Type B pancreatic cell (in vitro differentiated cells): ENCODE data around the gene RNU1-1. TPM values are rescaled to one million over a fixed set of nuclear protein-coding genes. Genes with fewer than 3 reads are reported as not detected.
"Not testable (repeated sequence)": the region's sequence is repeated elsewhere in the genome, so short reads cannot be mapped to it uniquely, and the experiment has no call there.

Source experiments
- DNase-seq: peaks from one replicate; pipeline ENCODE4 v3.0.0; 2021; ENCODE audit warnings: mixed read lengths; ENCODE audit not compliant: unreplicated experiment; ENCODE audit errors: extremely low spot score
- H3K27ac Mint-ChIP-seq: 2 replicates; pipeline ENCODE4 v1.8.0; 2021; ENCODE audit warnings: mild to moderate bottlenecking, mixed read lengths
- H3K27me3 Mint-ChIP-seq: 2 replicates; pipeline ENCODE4 v1.8.0; 2021; ENCODE audit warnings: mixed read lengths
- H3K36me3 Mint-ChIP-seq: 2 replicates; pipeline ENCODE4 v1.8.0; 2021; ENCODE audit warnings: mixed read lengths
- H3K4me1 Mint-ChIP-seq: one replicate; pipeline ENCODE4 v1.8.0; 2021; ENCODE audit warnings: mixed read lengths; ENCODE audit not compliant: unreplicated experiment
- H3K4me3 Mint-ChIP-seq: 2 replicates; pipeline ENCODE4 v1.8.0; 2021; ENCODE audit warnings: mild to moderate bottlenecking, mixed read lengths
- H3K9me3 Mint-ChIP-seq: 2 replicates; pipeline ENCODE4 v1.8.0; 2021; ENCODE audit warnings: mixed read lengths
- total RNA-seq: library from RNA; stranded (reverse); gene quantifications from 2 replicates; pipeline ENCODE4 v1.2.1, GENCODE V29; 2021; ENCODE audit warnings: low replicate concordance
- TF ChIP-seq, protein P1 (sequence below): fragments of 200-600 bp; sonication (generic); conservative IDR thresholded peaks from 2 replicates; pipeline ENCODE4 v1.5.0; 2021; ENCODE audit warnings: antibody characterized with exemption, mild to moderate bottlenecking

RNU1-1 gene
- total RNA-seq, 1 donor from 2014 or later: 3,564 TPM

DNA sequence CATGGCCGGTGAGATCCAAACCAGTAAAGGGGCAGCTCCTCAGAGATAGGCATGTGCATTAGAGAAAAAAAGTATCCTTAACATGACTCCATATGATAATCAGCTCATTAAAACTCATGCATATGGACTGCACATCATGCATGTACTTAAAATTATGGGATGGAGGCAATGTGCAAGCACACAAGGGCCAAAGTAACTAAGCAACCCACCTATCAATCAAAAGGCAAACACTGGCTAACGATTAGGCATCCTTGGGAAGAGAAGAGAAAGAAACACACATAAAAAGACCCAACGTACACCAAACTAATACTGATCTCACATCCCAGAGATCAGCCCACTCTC, 4.8 kb upstream of the RNU1-1 start:
- not testable (repeated sequence) for H3K36me3 Mint-ChIP-seq, H3K4me3 Mint-ChIP-seq, H3K4me1 Mint-ChIP-seq, DNase-seq, H3K9me3 Mint-ChIP-seq
- H3K27me3 Mint-ChIP-seq: peaks cover 63% of the 10 kb centered on the region
- peak overlapping the region; percentile 66 for H3K27ac Mint-ChIP-seq

DNA sequence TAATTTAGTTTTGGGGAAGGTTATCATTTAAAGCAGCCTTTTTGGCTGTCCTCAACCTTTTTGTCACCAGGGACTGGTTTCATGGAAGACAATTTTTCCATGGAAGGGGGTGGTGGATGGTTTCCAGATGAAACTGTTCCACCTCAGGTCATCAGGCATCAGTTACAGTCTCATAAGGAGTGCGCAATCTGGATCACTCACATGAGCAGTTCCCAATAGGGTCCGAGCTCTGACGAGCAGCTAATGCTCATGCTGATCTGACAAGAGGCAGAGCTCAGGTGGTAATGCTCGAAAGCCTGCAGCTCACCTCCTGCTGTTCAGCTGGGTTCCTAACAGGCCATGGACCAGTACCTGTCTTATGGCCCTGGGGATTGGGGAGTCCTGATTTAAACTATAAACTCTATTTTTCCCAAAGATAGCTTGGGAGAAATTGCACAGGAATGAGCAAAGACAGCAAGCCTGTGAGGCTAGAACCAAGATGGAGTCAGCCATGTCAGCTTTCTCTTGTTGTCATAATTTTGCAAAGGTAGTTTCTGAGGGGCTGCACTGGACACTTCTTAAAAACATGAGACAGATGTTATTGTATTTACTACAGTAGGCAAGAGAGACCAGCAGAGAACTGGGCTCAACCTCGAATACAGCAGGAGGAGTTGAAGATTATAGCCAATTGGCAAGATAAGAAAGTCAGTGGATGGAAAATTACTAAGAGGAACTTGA, 2.8 kb upstream of the RNU1-1 start:
- not testable (repeated sequence) for H3K9me3 Mint-ChIP-seq
- peaks cover 47% of the 10 kb centered on the region for H3K27me3 Mint-ChIP-seq

DNA sequence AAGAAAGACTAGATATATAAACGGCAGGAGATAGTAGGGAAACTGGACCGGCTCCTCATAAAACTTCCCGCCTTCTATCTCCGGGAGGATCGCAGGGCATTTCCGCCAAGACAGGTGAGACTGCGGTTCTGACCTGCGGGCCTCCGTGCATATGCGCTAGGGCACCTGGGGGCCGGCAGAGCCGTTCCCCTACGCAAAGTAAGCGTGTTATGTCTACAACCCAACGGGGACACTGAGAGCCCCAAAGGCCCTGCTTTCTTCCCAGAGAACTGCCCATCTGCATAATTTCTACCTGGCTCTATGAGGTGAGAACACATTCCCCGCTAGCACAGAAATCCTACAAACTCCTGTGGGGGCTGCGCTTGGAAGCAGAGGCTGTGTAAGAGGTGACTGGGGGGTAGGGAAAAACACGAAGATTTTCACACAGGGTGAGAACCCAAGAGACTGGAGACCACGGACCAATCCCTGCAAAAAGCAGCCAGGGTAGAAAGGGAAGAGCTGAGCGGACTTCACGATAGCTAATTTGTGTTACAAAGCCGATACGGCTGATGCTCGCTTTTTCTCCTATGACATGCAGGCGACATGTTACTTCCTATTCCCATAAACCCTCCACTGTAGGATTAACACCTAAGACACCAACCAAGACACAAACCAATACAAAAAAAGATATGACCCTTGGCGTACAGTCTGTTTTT, 526 bp downstream of the RNU1-1 start:
- not testable (repeated sequence) for H3K4me1 Mint-ChIP-seq, H3K4me3 Mint-ChIP-seq, H3K27ac Mint-ChIP-seq, DNase-seq, H3K36me3 Mint-ChIP-seq, H3K9me3 Mint-ChIP-seq
- H3K27me3 Mint-ChIP-seq: peaks cover 16% of the 10 kb centered on the region

More for the DNA sequence above, 2.8 kb upstream of the RNU1-1 start:
- not testable (repeated sequence) for H3K4me3 Mint-ChIP-seq, H3K36me3 Mint-ChIP-seq, H3K4me1 Mint-ChIP-seq, DNase-seq, H3K27ac Mint-ChIP-seq

DNA sequence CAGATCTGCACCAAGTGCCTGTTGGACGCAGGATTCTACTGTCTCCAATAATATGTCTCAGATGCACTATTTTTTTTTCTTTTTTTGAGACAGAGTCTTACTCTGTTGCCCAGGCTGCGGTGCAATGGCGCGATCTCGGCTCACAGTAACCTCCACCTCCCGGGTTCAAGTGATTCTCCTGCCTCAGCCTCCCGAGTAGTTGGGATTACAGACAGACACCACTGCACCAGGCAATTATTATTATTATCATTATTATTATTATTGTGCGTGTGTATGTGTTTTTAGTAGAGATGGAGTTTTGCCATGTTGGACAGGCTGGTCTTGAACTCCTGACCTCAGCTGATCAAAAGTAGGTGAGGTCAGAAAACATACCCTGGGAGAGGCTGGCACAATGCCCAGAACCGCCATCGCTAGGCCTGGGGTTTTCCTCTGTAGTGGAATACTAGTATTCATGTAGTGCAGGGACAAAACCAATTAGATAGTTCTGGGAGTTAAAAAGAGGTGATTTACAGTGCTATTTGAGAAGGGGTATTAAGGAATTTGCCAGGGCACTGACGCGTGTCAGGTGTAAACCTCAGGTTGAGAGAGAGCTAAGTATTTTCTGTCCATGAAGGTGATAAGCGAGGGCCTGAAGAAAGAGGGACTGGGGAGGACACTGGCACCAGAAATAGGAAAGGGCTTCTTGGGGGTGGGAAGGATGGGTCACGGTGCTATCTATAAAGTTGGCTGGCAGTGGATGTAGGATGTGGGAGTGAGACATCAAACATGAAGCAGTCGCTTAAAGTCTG, 1.3 kb downstream of the RNU1-1 start:
- not testable (repeated sequence) for H3K4me1 Mint-ChIP-seq, H3K27ac Mint-ChIP-seq, H3K36me3 Mint-ChIP-seq, H3K27me3 Mint-ChIP-seq, H3K9me3 Mint-ChIP-seq, DNase-seq, H3K4me3 Mint-ChIP-seq

DNA sequence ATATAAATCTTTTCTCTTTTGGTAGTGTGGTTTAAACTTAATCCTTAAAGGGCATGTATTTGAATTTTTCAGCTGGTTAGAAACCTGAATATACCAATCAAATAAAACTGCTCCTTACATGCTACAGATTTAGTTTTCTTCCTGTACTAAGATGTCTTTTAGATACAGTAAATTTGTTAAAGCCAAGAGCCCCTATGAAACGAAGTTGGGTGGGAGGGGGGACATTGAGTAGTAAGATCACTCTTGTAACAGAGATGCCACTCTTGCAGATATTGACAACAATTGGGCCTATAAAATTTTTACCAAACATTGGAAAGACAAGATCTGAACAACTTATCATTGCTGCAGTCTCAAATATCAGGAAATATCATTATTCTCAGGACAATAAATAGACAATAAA, 2.2 kb downstream of the RNU1-1 start:
- not testable (repeated sequence) for H3K36me3 Mint-ChIP-seq, H3K4me3 Mint-ChIP-seq

DNA sequence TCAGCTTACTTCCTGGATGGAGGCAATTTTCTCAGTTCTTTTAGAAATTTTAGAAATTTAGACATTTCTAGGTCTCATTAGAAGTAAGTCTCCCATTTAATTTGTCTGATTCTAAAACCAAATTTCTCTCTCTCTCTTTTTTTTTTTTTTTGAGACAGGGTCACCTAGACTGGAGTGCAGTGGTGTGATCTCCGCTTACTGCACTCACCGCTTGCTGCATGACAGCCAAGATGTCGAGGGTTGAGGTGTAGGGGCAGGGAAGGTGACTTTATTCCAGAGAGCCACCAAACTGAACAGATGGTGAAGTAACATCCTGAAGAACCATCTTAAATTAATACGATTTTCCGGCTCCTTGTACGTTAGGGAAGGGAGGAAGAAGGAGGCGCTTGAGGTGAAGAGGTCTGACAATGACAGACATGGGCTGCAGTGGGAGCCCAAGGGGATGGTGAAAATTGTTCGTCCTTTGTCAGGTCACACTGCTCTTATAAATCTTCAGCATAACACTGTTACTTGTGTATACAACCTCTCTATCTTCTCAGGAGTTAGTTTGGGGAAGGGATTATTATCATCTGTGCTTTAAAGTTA, 5.1 kb downstream of the RNU1-1 start:
- not testable (repeated sequence) for H3K9me3 Mint-ChIP-seq

More for the DNA sequence above, 2.2 kb downstream of the RNU1-1 start:
- H3K9me3 Mint-ChIP-seq, H3K27me3 Mint-ChIP-seq, H3K27ac Mint-ChIP-seq, H3K4me1 Mint-ChIP-seq, DNase-seq: not testable (repeated sequence)

DNA sequence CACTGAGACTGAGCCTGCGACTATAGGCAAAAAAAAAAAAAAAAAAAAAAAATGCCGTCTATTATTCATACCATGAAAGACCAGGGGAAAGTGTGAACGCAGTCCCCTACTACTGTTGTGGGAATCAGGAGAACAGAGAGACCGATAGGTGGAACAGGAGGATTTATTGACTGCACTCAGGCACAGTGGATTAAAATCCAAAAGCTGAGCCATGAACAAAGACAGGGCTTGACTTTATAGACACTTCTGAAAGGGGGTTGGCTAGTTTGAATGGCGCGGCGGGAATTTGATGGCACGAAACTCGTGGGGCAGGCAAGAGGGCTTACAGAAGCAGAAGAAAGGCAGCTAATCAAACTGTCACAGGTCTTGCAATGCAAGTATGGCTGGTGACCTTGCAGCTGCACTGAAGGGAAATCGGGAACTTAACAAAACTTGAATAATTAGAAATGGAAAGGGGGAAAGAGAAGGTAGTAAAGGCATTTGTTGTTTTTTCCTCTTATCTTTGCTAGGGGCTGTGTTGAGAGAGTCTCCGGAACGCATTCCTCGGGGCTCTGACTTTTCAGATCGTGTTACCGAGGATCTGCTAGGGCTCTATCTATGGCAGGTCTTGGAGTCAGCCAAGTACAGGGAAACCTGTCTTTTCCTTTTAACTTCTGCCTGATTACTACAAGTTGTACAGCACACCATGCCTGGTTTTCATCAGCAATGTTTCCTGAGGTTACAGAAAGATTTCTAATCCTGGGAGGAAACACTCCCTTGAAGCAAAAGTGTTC, 7.5 kb downstream of the RNU1-1 start:
- H3K4me3 Mint-ChIP-seq, H3K9me3 Mint-ChIP-seq, DNase-seq, H3K27ac Mint-ChIP-seq, H3K4me1 Mint-ChIP-seq, H3K36me3 Mint-ChIP-seq, H3K27me3 Mint-ChIP-seq: not testable (repeated sequence)

More for the DNA sequence above, 5.1 kb downstream of the RNU1-1 start:
- not testable (repeated sequence) for H3K27me3 Mint-ChIP-seq, H3K4me3 Mint-ChIP-seq, H3K4me1 Mint-ChIP-seq, H3K27ac Mint-ChIP-seq, DNase-seq, H3K36me3 Mint-ChIP-seq

DNA sequence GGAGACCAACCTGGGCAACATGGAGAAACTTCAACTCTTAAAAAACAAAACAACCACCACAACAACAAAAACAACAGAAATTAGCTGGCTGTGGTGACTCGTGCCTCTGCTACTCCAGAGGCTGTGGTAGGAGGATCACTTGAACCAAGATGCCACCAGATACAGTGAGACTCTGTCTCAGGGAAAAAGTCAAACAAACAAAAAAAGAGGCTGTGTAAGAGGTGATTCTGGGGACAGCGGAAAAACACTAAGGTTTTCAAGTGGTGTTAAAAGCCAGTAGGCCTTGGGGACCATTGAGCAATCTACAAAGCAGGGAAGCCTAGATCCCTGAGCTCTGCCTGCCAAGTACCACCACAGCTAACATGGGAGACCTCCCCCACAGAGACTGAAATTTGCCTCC, 8.2 kb downstream of the RNU1-1 start:
- H3K27ac Mint-ChIP-seq, H3K4me3 Mint-ChIP-seq, H3K27me3 Mint-ChIP-seq, DNase-seq, H3K4me1 Mint-ChIP-seq, H3K36me3 Mint-ChIP-seq, H3K9me3 Mint-ChIP-seq: not testable (repeated sequence)

DNA sequence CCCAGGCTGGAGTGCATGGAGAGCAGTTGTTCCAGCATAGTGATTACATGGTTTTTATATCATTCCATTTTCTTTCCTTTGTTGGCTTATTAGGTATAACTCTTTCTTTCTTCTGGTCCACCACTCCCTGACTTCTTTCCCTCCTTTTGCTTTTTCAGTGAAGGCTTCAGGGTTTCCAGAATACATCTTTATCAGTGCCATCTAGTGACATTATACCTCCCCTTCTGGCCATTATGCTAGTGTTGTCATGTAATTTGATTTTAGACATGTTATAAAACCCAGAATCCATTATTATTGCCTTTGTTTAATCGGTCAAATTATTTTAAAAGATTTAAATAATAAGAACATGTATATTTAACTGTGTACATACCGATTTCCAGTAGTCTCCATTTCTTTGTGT, 10.6 kb downstream of the RNU1-1 start:
- DNase-seq: no peak
- Mint-ChIP-seq H3K4me1 (no peaks in the 10 kb centered on the region), H3K4me3 (no peak overlapping the region), H3K36me3 (no peaks in the 10 kb centered on the region), H3K27me3 (no peaks in the 10 kb centered on the region), H3K27ac (no peak overlapping the region), H3K9me3 (no peaks in the 10 kb centered on the region)
- TF ChIP-seq, protein P1, sequence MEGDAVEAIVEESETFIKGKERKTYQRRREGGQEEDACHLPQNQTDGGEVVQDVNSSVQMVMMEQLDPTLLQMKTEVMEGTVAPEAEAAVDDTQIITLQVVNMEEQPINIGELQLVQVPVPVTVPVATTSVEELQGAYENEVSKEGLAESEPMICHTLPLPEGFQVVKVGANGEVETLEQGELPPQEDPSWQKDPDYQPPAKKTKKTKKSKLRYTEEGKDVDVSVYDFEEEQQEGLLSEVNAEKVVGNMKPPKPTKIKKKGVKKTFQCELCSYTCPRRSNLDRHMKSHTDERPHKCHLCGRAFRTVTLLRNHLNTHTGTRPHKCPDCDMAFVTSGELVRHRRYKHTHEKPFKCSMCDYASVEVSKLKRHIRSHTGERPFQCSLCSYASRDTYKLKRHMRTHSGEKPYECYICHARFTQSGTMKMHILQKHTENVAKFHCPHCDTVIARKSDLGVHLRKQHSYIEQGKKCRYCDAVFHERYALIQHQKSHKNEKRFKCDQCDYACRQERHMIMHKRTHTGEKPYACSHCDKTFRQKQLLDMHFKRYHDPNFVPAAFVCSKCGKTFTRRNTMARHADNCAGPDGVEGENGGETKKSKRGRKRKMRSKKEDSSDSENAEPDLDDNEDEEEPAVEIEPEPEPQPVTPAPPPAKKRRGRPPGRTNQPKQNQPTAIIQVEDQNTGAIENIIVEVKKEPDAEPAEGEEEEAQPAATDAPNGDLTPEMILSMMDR: no peak

DNA sequence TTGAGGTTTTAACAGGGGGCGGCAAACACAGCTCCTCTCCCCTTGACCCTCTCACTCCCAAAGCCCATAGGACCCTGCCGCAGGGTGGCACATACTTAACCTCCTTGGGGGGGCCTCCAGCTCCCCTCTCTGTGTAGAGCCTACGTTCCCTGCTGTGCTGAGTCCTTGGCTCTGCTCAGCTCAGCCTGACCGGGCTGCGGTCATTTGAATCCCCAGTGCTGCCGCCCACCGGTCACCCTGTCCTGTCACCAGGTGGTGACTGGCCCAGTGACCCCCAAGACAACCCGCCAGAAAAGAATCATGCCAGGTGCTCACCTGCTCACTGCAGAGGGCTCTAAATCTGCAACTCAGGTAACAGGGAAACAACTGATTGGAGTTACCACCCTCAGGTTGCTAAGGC, 12.6 kb downstream of the RNU1-1 start:
- peak overlapping the region; percentile 75 for H3K4me3 Mint-ChIP-seq
- H3K36me3 Mint-ChIP-seq, DNase-seq, H3K9me3 Mint-ChIP-seq, H3K4me1 Mint-ChIP-seq, H3K27me3 Mint-ChIP-seq: not testable (repeated sequence)
- peak overlapping the region; percentile 34 for H3K27ac Mint-ChIP-seq

DNA sequence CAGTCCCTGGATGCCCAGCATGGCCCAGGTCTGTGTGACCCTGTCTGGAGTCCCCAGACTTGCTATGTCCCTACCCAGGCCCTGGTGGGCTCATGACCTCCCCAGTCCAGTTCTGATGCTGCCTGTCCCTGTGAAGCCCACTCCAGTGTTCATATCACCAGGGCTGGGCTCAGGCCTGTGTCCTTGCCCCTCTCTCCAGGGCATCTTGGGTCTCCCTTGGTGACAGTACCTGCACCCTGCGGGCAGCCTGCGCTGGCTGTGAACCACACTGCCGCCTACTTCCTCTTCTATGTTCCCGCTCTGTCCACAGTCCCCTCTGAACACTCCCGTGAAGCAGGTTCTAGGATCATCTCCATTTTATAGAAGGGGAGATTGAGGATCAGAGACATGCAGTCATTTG, 13.1 kb downstream of the RNU1-1 start:
- H3K4me1 Mint-ChIP-seq, H3K27me3 Mint-ChIP-seq, H3K9me3 Mint-ChIP-seq, H3K36me3 Mint-ChIP-seq, DNase-seq: not testable (repeated sequence)
- Mint-ChIP-seq H3K27ac (peak overlapping the region; percentile 34), H3K4me3 (peak overlapping the region; percentile 75)

DNA sequence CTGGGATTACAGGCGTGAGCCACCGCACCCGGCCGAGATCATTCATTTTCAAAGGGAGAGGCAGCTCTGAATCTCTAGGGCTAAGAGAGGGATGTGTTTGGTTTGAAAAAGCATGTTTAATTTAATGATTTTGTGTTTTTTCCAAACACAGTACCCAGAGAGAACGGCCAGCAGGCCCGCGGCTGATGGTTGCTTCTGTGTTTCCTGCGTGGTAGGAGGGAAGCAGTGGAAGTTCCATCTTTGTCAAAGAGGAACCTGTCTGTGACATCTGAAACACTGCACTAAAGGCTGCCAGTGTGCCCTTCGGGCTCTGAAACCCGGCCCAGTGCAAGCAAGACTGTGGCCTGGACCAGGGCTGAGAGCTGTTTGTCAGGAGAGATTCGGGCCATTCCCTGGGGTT, 13.6 kb downstream of the RNU1-1 start:
- not testable (repeated sequence) for H3K4me1 Mint-ChIP-seq, H3K27ac Mint-ChIP-seq, H3K9me3 Mint-ChIP-seq, H3K36me3 Mint-ChIP-seq, DNase-seq, H3K27me3 Mint-ChIP-seq
- peak overlapping the region; percentile 89 for H3K4me3 Mint-ChIP-seq
